ENCODE measurements around the gene ASZ1. TPM values are rescaled to one million over a fixed set of nuclear protein-coding genes. Genes with fewer than 3 reads are reported as not detected.

ASZ1 gene
- polyA plus RNA-seq, 4 donors: 0.04 TPM; not detected in 3

DNA sequence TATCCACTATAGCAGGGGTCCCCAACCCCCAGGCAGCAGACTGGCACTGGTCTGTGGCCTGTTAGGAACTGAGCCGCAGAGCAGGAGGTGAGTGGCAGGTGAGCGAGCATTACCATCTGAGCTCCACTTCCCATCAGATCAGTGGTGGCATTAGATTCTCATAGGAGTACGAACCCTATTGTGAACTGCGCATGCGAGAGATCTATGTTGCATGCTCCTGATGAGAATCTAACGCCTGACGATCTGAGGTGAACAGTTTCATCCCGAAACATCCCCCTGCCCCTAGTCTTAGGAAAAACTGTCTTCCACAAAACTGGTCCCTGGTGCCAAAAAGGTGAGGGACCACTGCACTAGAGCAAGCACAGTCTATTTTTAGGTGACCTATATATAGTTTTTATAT is 23.6 kb downstream of the ASZ1 start:
- DNase-seq (ENCODE audit: low read depth in 4 of 4, low spot score in 3 of 4): no peak

- DNase-seq (ENCODE audit: low read depth in 4 of 4, low spot score in 3 of 4): no peak
Measured at GRCh38 chr7:117402109-117402508, 25.2 kb downstream of the ASZ1 start.

GRCh38 chr7:117401293-117402002 is 25.8 kb downstream of the ASZ1 start:
- DNase-seq (ENCODE audit: low read depth in 4 of 4, low spot score in 3 of 4): no peak

DNA sequence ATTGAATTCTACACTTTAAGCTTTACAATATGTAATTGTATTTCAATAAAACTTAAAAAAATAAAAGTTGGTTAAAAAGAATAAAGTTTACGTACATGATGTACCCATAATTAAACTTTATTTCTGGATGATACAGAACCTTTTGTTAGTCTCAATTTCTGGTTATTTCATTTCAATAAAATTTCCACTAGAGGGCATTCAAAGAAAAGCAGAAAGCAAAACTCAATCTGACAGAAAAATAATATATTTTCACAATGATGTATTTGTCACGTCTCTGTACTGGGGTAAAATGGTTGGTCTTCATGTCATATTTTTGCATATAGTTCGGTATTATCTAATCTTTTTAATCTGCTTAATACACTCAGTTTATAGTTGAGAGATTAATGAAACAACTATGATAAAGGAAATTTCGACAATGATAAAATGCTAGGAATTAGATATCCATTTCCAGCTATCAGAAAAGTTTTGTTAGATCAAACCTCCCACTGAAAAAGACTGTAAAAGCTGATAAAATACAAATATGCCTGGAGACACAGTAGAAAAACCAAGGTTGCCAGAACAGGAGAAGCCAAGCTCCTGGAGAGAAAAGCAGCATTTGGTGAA is 27.4 kb downstream of the ASZ1 start:
- no peak for DNase-seq (ENCODE audit: low read depth in 4 of 4, low spot score in 3 of 4)

DNA sequence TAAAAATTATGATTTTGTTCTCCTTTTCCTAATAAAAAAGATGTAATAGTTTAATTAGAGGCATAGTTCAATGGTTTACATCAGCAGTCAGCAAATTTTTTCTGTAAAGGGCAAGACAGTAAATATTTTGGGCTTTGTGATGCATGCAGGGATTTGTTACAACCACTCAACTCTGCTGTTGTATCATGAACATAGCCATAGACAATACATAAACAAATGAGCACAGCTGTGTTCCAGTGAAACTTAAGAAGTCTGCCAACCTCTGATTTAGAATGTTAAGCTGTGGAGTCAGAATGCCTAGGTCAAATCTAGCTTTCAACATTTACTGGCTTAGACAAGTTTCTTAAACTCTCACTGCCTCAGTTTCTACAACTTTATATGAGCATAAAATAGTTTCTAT is 31.6 kb downstream of the ASZ1 start:
- DNase-seq (ENCODE audit: low read depth in 4 of 4, low spot score in 3 of 4): no peak

GRCh38 chr7:117393781-117394180 is 33.5 kb downstream of the ASZ1 start:
- DNase-seq (ENCODE audit: low read depth in 4 of 4, low spot score in 3 of 4): no peak

- DNase-seq (ENCODE audit: low read depth in 4 of 4, low spot score in 3 of 4): no peak
Measured at GRCh38 chr7:117389871-117390270, 37.4 kb downstream of the ASZ1 start.

GRCh38 chr7:117386110-117386706 is 41.1 kb downstream of the ASZ1 start:
- no peak for DNase-seq (ENCODE audit: low read depth in 4 of 4, low spot score in 3 of 4)

- DNase-seq (ENCODE audit: low read depth in 4 of 4, low spot score in 3 of 4): no peak
Measured at GRCh38 chr7:117385363-117386109, 41.8 kb downstream of the ASZ1 start.

- DNase-seq (ENCODE audit: low read depth in 4 of 4, low spot score in 3 of 4): no peak
Measured at GRCh38 chr7:117384688-117385362, 42.5 kb downstream of the ASZ1 start.

- no peak for DNase-seq (ENCODE audit: low read depth in 4 of 4, low spot score in 3 of 4)
Measured at GRCh38 chr7:117383483-117384189, 43.7 kb downstream of the ASZ1 start.

DNA sequence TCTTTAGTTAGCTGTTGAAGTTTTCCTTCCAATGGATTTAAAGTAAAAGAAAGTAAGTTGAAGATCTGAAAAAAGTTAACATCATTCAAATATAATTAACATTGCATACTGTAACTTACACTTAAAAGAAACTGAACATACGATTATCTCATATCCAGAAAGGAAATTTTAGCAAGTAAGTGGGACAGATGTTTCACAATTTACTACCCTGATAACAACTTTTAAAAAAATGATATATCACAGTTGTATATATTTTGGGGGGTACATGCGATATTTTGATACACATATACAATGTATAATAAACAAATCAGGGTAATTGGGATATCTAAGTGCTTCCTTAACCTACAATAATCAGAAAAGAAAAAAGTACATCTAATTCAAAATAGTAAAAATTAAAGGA is 44.2 kb downstream of the ASZ1 start:
- no peak for DNase-seq (ENCODE audit: low read depth in 4 of 4, low spot score in 3 of 4)

DNA sequence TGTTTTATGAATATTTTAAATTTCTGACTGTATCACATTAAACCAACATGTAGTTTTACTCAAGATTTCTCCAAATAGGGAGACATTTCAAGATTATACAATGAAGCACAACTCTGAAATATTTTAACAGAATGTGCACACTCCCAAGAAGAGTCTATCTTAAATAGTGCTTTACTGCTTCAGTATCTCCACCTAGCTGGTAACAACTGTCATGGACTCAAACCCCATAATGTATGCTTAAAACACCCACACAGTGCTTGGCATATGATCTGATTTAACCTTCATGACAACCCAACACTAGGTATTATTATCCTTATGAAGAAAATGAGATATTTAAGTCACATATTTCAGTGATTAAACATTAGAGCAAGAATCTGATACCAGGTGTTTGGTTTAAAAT is 45.9 kb downstream of the ASZ1 start:
- DNase-seq (ENCODE audit: low read depth in 4 of 4, low spot score in 3 of 4): no peak

- no peak for DNase-seq (ENCODE audit: low read depth in 4 of 4, low spot score in 3 of 4)
Measured at GRCh38 chr7:117375380-117375779, 51.9 kb downstream of the ASZ1 start.

GRCh38 chr7:117372073-117372472 is 55.2 kb downstream of the ASZ1 start:
- no peak for DNase-seq (ENCODE audit: low read depth in 4 of 4, low spot score in 3 of 4)

DNA sequence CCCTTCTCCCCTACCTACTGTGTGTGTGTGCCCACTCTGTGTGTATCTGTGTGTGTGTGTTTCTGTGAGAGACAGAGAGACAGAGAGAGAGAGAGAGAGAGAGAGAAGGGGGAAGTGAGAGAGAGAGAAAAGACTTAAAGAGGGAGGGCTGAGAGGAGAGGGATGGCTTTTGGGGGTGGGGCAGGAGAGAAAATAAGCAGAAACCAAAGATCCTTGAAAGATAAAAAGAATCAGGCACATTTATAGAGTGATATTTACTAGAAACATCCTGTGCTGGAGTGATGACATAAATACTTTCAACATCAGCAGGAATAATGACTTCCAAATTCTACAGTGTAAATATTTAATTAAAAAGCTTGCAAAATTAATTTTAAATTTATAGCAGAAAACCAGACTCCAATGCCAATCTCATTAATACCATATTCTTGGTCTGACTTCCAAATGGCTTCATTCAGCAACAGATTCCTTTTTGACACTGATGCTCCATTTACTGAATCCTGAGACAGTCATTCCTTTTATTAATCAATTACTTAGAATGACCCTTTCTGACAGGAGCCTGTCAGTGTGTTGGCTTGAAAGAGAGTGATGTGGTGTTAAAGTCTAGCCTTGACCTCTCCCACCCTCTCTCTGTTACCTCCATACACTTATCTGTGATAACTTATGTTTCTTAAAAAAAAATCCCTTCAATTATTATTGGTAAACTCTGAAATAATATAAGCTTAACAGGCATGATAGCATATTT is 62.8 kb downstream of the ASZ1 start:
- DNase-seq (ENCODE audit: low read depth in 4 of 4, low spot score in 3 of 4): no peak

DNA sequence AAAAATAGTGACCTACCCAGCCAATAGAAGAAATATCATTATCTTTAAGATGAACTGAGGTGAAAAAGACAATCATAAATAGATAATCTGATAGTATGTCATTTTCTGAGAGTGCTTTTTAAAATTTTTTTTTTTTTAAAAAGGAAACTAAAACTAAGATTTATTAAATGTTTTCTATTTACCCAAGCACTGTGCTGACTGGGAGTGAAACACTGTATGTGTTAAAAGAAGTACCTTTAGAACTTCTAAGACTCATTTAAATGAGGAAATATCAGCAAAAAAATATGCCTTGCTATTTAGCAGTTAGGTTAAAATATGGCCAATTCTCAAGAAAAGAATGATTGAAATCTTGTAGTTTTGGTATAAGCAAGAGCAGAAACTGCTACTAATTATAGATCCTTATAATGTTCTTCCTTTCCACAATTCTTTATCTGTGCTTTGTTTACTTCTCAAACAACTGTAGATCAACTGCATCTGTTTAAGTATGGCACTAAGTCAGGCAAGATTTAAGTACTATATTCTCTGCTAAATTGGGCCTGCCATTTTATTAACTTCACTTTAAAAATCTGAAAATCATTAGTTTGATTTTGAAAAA is 64.9 kb downstream of the ASZ1 start:
- no peak for DNase-seq (ENCODE audit: low read depth in 4 of 4, low spot score in 3 of 4)

DNA sequence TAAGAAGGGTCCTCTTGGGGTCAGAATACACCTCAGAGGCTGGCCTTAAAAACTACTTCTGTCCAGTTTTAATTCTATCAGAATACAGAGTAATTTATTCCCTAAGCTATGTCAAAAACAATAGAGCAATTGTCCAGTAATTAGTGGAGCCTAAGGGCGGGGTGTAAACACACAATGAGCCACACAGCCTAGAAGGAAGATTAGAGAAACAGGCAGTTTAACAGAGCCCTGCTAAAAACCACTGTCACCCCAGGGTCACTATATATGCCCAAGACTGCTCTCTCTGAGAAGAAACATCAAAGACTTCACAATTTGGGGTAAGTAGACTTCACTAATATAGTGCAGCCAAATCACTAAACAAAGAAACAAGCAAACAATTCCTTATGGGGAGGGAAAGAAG is 77.3 kb downstream of the ASZ1 start:
- DNase-seq (ENCODE audit: low read depth in 4 of 4, low spot score in 3 of 4): no peak

- DNase-seq (ENCODE audit: low read depth in 4 of 4, low spot score in 3 of 4): no peak
Measured at GRCh38 chr7:117349570-117349969, 77.7 kb downstream of the ASZ1 start.
